Measurements from ENCODE around the gene NEDD9. TPM values are rescaled to one million over a fixed set of nuclear protein-coding genes. Genes with fewer than 3 reads are reported as not detected.
A peak's percentile ranks its signal among the peaks of the same experiment; 100 is the strongest.

The NEDD9 gene
- polyA plus RNA-seq, 1 donor (not counting 4 experiments of a cell fraction or from before 2014, with no cell fraction given): 3.3 TPM

DNA sequence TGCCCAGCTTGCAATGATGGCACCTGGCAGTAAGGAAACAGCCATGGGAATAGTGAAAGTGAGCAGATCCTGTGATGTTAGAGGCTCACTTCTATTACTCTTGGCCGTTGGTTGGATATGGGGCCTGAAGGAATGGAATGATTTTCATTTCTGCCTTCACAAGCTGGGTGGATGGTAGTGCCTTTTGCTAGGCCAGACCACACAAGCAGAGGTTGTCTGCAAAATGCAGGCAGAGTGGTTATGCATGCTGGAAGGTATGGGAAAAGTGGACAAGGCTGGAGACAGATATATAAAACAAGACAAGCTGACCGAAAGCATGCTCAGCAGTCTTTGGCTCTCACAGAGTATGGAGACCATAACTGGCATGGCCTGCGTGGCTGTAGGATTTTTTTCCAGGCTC, 70.2 kb downstream of the NEDD9 start:
- no peaks in the 10 kb centered on the region for H3K9me3 ChIP-seq (ENCODE audit: control insufficient read depth, low read depth, low read length)
- no peaks in the 10 kb centered on the region for H4K20me1 ChIP-seq (ENCODE audit: control insufficient read depth, extremely low read depth, insufficient read depth, low read length)
- no peaks in the 10 kb centered on the region for H3K9me1 ChIP-seq (ENCODE audit: control insufficient read depth, extremely low read depth, insufficient read depth, low read length)
- H3K4me1 ChIP-seq (ENCODE audit: control insufficient read depth, extremely low read depth, insufficient read depth, low read length): peaks cover 12% of the 10 kb centered on the region
- H3K9ac ChIP-seq (ENCODE audit: control insufficient read depth, extremely low read depth, insufficient read depth, low read length): no peak overlapping the region
- dilution Hi-C loops (cut with MboI; ENCODE audit: extremely low pct_ligation_motif_present, low sequenced_read_pairs): no loop called here
- no peak overlapping the region for H3K27ac ChIP-seq (ENCODE audit: control insufficient read depth, insufficient read depth, low read length)
- no peaks in the 10 kb centered on the region for H3K27me3 ChIP-seq (ENCODE audit: control insufficient read depth, extremely low read depth, insufficient read depth, low read length)
- DNase-seq (ENCODE audit: low read depth, low spot score) (no peak), FAIRE-seq (no peak)
- H3K79me2 ChIP-seq (ENCODE audit: control insufficient read depth, insufficient read depth, low read length): no peaks in the 10 kb centered on the region
- TF ChIP-seq, protein P1, sequence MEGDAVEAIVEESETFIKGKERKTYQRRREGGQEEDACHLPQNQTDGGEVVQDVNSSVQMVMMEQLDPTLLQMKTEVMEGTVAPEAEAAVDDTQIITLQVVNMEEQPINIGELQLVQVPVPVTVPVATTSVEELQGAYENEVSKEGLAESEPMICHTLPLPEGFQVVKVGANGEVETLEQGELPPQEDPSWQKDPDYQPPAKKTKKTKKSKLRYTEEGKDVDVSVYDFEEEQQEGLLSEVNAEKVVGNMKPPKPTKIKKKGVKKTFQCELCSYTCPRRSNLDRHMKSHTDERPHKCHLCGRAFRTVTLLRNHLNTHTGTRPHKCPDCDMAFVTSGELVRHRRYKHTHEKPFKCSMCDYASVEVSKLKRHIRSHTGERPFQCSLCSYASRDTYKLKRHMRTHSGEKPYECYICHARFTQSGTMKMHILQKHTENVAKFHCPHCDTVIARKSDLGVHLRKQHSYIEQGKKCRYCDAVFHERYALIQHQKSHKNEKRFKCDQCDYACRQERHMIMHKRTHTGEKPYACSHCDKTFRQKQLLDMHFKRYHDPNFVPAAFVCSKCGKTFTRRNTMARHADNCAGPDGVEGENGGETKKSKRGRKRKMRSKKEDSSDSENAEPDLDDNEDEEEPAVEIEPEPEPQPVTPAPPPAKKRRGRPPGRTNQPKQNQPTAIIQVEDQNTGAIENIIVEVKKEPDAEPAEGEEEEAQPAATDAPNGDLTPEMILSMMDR (optimal IDR thresholded peaks at IDR 0.05 in 1 of 3, IDR thresholded peaks at IDR 0.05 in 1 of 3, conservative IDR thresholded peaks at IDR 0.05 in 1 of 3; ENCODE audit: extremely low read depth in 1 of 3, insufficient read depth in 2 of 3, low read length in 3 of 3): no peak
- no peak for TF ChIP-seq EZH2 (IDR thresholded peaks at IDR 0.05; ENCODE audit: low read length)
- no peak overlapping the region for H3K4me3 ChIP-seq (ENCODE audit: control insufficient read depth in 2 of 3, extremely low read depth in 1 of 3, insufficient read depth in 2 of 3, low read depth in 1 of 3, low read length in 3 of 3)
- no peak overlapping the region for H3K4me2 ChIP-seq (ENCODE audit: control insufficient read depth, extremely low read depth, insufficient read depth, low read depth, low read length)
- no peaks in the 10 kb centered on the region for H3K36me3 ChIP-seq (ENCODE audit: control insufficient read depth in 2 of 2, extremely low read depth in 1 of 2, insufficient read depth in 2 of 2, low read length in 2 of 2)
- H2AFZ ChIP-seq (ENCODE audit: control insufficient read depth, low read length): no peak overlapping the region

DNA sequence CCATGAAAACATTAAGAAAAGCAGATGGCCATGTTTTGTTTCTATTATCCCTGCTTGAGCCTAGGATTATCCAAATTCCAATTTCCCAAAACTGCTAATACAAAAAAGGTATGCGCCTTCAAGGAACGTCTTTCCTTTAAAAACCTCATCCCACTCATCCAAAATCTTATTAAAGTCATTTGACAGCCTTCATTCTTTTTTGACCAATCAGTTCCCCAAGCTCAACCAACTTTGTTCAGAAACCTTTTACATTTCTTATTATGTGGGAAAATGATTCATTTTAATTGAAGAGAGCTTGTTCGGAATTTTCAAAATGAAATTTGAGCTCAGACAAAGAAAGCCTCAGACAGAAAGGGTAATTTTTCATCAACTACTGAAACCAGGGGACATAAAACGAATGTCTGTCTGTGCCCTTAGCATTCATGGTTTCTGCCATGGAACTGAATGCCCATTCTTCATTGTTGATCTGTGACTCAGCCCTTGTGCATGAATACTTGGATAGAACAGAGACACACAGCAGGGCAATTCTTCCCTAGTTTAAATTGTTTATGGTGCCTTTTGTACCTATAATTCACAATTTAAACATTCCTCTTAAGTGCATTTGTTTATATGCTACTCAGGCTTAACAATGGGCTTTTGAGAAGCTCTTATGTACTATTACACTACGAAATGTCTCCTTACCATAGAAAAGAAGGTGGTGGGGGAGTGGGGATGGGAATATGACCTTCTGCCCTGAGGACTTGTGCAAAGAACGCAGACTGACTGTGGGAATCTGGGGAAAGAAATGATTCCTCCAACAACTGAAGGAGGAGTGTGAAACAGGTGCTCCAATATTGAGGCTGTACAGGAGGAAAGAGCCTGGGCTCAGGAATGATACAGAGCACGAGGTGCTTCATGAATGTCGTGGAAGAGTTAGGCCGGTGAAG, 71.2 kb downstream of the NEDD9 start:
- dilution Hi-C loops (cut with MboI; ENCODE audit: extremely low pct_ligation_motif_present, low sequenced_read_pairs): no loop called here
- H3K4me2 ChIP-seq (ENCODE audit: control insufficient read depth, extremely low read depth, insufficient read depth, low read depth, low read length): no peak overlapping the region

More for the DNA sequence above, 71.2 kb downstream of the NEDD9 start:
- no peak for TF ChIP-seq EZH2 (IDR thresholded peaks at IDR 0.05; ENCODE audit: low read length)
- TF ChIP-seq, protein P1 (optimal IDR thresholded peaks at IDR 0.05 in 1 of 3, IDR thresholded peaks at IDR 0.05 in 1 of 3, conservative IDR thresholded peaks at IDR 0.05 in 1 of 3; ENCODE audit: extremely low read depth in 1 of 3, insufficient read depth in 2 of 3, low read length in 3 of 3): no peak
- Histone ChIP-seq H3K36me3 (ENCODE audit: control insufficient read depth in 2 of 2, extremely low read depth in 1 of 2, insufficient read depth in 2 of 2, low read length in 2 of 2) (no peaks in the 10 kb centered on the region), H3K9ac (ENCODE audit: control insufficient read depth, extremely low read depth, insufficient read depth, low read length) (no peak overlapping the region), H3K27ac (ENCODE audit: control insufficient read depth, insufficient read depth, low read length) (peak overlapping the region; percentile 50), H2AFZ (ENCODE audit: control insufficient read depth, low read length) (no peak overlapping the region), H3K9me3 (ENCODE audit: control insufficient read depth, low read depth, low read length) (no peaks in the 10 kb centered on the region), H3K9me1 (ENCODE audit: control insufficient read depth, extremely low read depth, insufficient read depth, low read length) (no peaks in the 10 kb centered on the region), H3K79me2 (ENCODE audit: control insufficient read depth, insufficient read depth, low read length) (no peaks in the 10 kb centered on the region), H3K27me3 (ENCODE audit: control insufficient read depth, extremely low read depth, insufficient read depth, low read length) (no peaks in the 10 kb centered on the region), H4K20me1 (ENCODE audit: control insufficient read depth, extremely low read depth, insufficient read depth, low read length) (no peaks in the 10 kb centered on the region), H3K4me3 (ENCODE audit: control insufficient read depth in 2 of 3, extremely low read depth in 1 of 3, insufficient read depth in 2 of 3, low read depth in 1 of 3, low read length in 3 of 3) (no peak overlapping the region), H3K4me1 (ENCODE audit: control insufficient read depth, extremely low read depth, insufficient read depth, low read length) (peaks cover 12% of the 10 kb centered on the region)
- FAIRE-seq (peak; percentile 90), DNase-seq (ENCODE audit: low read depth, low spot score) (no peak)
